ENCODE results near the gene CCDC50. TPM values are rescaled to one million over a fixed set of nuclear protein-coding genes. Genes with fewer than 3 reads are reported as not detected.

CCDC50 gene
- total and polyA plus RNA-seq, 2 donors (not counting 3 experiments of a cell fraction or from before 2014, with no cell fraction given), result 44.4 to 137 TPM

DNA sequence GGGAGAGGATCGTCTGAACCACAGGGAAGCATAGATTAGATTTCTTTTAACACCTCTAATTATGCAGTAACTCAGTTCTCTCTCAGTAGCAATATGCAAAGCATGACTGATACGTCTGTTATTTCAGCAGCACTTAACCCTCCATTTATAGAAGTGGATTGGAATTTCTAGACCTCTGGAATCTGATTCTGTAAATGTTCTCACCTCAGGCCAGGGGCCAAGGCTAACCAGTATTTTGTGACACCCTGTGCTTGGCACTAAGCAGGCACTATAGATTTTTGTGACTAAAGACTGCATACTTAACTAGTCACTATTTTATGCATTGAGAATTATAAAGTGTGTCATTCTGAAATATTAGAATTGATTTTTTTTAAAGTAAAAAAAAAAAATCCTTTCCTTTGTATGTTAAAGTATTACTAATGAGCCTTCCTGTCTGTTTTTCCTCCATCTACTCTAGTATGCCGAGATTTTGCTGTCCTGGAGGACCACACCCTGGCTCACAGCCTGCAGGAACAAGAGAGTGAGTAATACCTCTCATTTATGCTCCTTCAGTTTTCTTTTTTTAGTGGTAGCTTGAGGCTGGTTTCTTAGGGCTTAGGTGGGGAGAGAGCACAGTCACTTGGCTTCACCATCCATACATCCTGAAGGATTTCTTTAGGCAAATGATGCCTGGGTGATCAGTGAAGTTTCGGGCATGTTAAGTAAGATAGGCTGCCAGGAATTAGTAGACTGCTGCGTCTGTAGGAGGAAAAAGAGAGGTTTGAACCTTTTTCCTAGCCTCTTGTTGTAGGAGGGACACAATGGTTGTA is 27.6 kb downstream of the CCDC50 start:
- peak; percentile 73 for DNase-seq (ENCODE audit: low read depth, low spot score)
- peak overlapping the region in 1 of 3 experiments; percentile 9 for H3K4me3 ChIP-seq (replicated peaks in 1 of 3; ENCODE audit: insufficient read depth in 1 of 3, low read depth in 1 of 3, low read length in 3 of 3)

More for the DNA sequence above, 27.6 kb downstream of the CCDC50 start:
- peak overlapping the region; percentile 55 for H3K27ac ChIP-seq (ENCODE audit: insufficient read depth, low read depth, low read length)
- no peaks in the 10 kb centered on the region for H3K9me3 ChIP-seq (replicated peaks; ENCODE audit: control insufficient read depth, insufficient read depth, low read length)
- H3K4me2 ChIP-seq (ENCODE audit: insufficient read depth, low read length), result peak overlapping the region; percentile 72
- CTCF ChIA-PET, result interaction anchor here (1.6 to 2.0 kb wide), 3 partner anchors 10 to 15 kb away, joined by 4 to 11 read pairs (median 6); no protein-coding TSS in a partner anchor
- H3K79me2 ChIP-seq (ENCODE audit: control insufficient read depth, insufficient read depth, low read length), result peaks cover 80% of the 10 kb centered on the region
- peak; percentile 70 for TF ChIP-seq FOS (IDR thresholded peaks at IDR 0.05; ENCODE audit: borderline replicate concordance, insufficient read depth, low read length)
- TF ChIP-seq, protein P1, sequence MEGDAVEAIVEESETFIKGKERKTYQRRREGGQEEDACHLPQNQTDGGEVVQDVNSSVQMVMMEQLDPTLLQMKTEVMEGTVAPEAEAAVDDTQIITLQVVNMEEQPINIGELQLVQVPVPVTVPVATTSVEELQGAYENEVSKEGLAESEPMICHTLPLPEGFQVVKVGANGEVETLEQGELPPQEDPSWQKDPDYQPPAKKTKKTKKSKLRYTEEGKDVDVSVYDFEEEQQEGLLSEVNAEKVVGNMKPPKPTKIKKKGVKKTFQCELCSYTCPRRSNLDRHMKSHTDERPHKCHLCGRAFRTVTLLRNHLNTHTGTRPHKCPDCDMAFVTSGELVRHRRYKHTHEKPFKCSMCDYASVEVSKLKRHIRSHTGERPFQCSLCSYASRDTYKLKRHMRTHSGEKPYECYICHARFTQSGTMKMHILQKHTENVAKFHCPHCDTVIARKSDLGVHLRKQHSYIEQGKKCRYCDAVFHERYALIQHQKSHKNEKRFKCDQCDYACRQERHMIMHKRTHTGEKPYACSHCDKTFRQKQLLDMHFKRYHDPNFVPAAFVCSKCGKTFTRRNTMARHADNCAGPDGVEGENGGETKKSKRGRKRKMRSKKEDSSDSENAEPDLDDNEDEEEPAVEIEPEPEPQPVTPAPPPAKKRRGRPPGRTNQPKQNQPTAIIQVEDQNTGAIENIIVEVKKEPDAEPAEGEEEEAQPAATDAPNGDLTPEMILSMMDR (IDR thresholded peaks at IDR 0.05; ENCODE audit: extremely low read depth in 1 of 2, insufficient read depth in 1 of 2, low read depth in 1 of 2, low read length in 2 of 2), result no peak
- FAIRE-seq, result peak; percentile 90
- H4K20me1 ChIP-seq (replicated peaks; ENCODE audit: control insufficient read depth, extremely low read depth, insufficient read depth, low read length), result no peaks in the 10 kb centered on the region
- POLR2A ChIA-PET, result interaction anchor here (1.2 kb wide), 1 partner anchor 12 kb away, joined by 3 read pairs; no protein-coding TSS in a partner anchor
- H3K36me3 ChIP-seq (ENCODE audit: control insufficient read depth in 2 of 2, extremely low read depth in 1 of 2, insufficient read depth in 2 of 2, low read length in 2 of 2), result peaks cover 9 to 24% of the 10 kb centered on the region in 2 experiments
- dilution Hi-C loops (cut with MboI; ENCODE audit: extremely low pct_ligation_motif_present, low sequenced_read_pairs) (no loop called here), intact Hi-C loops (cut with micrococcal nuclease) (loop anchor here (1.0 kb wide), 1 partner anchor 9 kb away; no protein-coding TSS in a partner anchor)
- no TSS peak for BruUV-seq (replicated peaks)
- H3K9me1 ChIP-seq (replicated peaks; ENCODE audit: control insufficient read depth, extremely low read depth, insufficient read depth, low read length), result peaks cover 2% of the 10 kb centered on the region
- H3K27me3 ChIP-seq (ENCODE audit: control insufficient read depth in 2 of 2, insufficient read depth in 2 of 2, low read length in 2 of 2), result no peaks in the 10 kb centered on the region
- H2AFZ ChIP-seq (ENCODE audit: low read depth, low read length), result no peak overlapping the region
- H3K4me1 ChIP-seq (ENCODE audit: control insufficient read depth, extremely low read depth, insufficient read depth, low read length), result peaks cover 64% of the 10 kb centered on the region
- H3K9ac ChIP-seq (replicated peaks; ENCODE audit: extremely low read depth, insufficient read depth, low read length), result peak overlapping the region; percentile 41

Measured in endothelial cell of umbilical vein (primary cell).